MM.1S (cell line): ENCODE results near the gene GRB7.
"Not testable (repeated sequence)": the region's sequence is repeated elsewhere in the genome, so short reads cannot be mapped to it uniquely, and the experiment has no call there.

Experiments used
- EZH2phosphoT487 ChIP-seq: fragments of 300-600 bp; sonication (generic); IDR thresholded peaks from 2 replicates; pipeline ENCODE4 v1.6.1; 2018; ENCODE audit warnings: antibody characterized with exemption, low read length
- TF ChIP-seq, protein P1 (sequence below): fragments of 300-600 bp; sonication (generic); IDR thresholded peaks from 2 replicates; pipeline ENCODE4 v1.5.1; 2016; ENCODE audit warnings: antibody characterized with exemption, low read length, mixed read lengths

DNA sequence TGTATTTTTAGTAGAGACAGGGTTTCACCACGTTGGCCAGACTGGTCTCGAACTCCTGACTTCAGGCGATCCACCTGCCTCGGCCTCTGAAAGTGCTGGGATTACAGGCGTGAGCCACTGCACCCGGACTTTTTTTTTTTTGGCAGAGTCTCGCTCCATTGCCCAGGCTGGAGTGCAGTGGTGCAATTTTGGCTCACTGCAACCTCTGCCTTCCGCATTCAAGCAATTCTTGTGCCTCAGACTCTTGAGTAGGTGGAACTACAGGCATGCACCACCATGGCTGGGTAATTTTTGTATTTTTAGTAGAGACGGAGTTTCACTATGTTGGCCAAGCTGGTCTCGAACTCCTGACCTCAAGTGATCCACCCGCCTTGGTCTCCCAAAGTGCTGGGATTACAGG is 26.7 kb upstream of the GRB7 start:
- TF ChIP-seq, protein P1, sequence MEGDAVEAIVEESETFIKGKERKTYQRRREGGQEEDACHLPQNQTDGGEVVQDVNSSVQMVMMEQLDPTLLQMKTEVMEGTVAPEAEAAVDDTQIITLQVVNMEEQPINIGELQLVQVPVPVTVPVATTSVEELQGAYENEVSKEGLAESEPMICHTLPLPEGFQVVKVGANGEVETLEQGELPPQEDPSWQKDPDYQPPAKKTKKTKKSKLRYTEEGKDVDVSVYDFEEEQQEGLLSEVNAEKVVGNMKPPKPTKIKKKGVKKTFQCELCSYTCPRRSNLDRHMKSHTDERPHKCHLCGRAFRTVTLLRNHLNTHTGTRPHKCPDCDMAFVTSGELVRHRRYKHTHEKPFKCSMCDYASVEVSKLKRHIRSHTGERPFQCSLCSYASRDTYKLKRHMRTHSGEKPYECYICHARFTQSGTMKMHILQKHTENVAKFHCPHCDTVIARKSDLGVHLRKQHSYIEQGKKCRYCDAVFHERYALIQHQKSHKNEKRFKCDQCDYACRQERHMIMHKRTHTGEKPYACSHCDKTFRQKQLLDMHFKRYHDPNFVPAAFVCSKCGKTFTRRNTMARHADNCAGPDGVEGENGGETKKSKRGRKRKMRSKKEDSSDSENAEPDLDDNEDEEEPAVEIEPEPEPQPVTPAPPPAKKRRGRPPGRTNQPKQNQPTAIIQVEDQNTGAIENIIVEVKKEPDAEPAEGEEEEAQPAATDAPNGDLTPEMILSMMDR = not testable (repeated sequence)
- TF ChIP-seq EZH2phosphoT487 = not testable (repeated sequence)
